Chondrocyte (in vitro differentiated cells): ENCODE results near the gene AGRP. TPM values are rescaled to one million over a fixed set of nuclear protein-coding genes. Genes with fewer than 3 reads are reported as not detected.
A peak's percentile ranks its signal among the peaks of the same experiment; 100 is the strongest.
"Not testable (repeated sequence)": the region's sequence is repeated elsewhere in the genome, so short reads cannot be mapped to it uniquely, and the experiment has no call there.

Source experiments
- DNase-seq: peaks from one replicate; pipeline ENCODE4 v3.0.0; 2021; ENCODE audit warnings: mixed read lengths, low spot score
- H3K27ac Mint-ChIP-seq: one replicate; pipeline ENCODE4 v1.8.0; 2021; ENCODE audit warnings: mild to moderate bottlenecking, moderate library complexity, mixed read lengths; ENCODE audit not compliant: unreplicated experiment
- H3K27me3 Mint-ChIP-seq: 2 replicates; pipeline ENCODE4 v1.8.0; 2021; ENCODE audit warnings: low read depth, mixed read lengths
- H3K36me3 Mint-ChIP-seq: 2 replicates; pipeline ENCODE4 v1.8.0; 2021; ENCODE audit warnings: low read depth, mixed read lengths
- H3K4me1 Mint-ChIP-seq: 2 replicates; pipeline ENCODE4 v1.8.0; 2021; ENCODE audit warnings: low read depth, mild to moderate bottlenecking, mixed read lengths
- H3K4me3 Mint-ChIP-seq: one replicate; pipeline ENCODE4 v1.8.0; 2021; ENCODE audit warnings: mild to moderate bottlenecking, moderate library complexity, mixed read lengths; ENCODE audit not compliant: unreplicated experiment
- H3K9me3 Mint-ChIP-seq: 2 replicates; pipeline ENCODE4 v1.8.0; 2021; ENCODE audit warnings: low read depth, mixed read lengths
- CTCF ChIP-seq: fragments of 200-600 bp; sonication (generic); IDR thresholded peaks from 2 replicates; pipeline ENCODE4 v1.5.0; 2021; ENCODE audit warnings: antibody characterized with exemption, mild to moderate bottlenecking, moderate library complexity
- total RNA-seq: library from RNA; stranded (reverse); gene quantifications from 3 replicates; pipeline ENCODE4 v1.2.1, GENCODE V29; 2021

Gene AGRP
- total RNA-seq, 1 donor from 2014 or later = not detected

GRCh38 chr16:67489401-67490083 is 6.2 kb upstream of the AGRP start:
- DNase-seq = no peak
- H3K27ac Mint-ChIP-seq = no peak overlapping the region
- H3K4me1 Mint-ChIP-seq = no peaks in the 10 kb centered on the region
- TF ChIP-seq CTCF = no peak
- no peak overlapping the region for H3K4me3 Mint-ChIP-seq
- no peaks in the 10 kb centered on the region for H3K27me3 Mint-ChIP-seq
- peaks cover 2% of the 10 kb centered on the region for H3K36me3 Mint-ChIP-seq
- H3K9me3 Mint-ChIP-seq = no peaks in the 10 kb centered on the region

GRCh38 chr16:67487561-67487960 is 4.2 kb upstream of the AGRP start:
- not testable (repeated sequence) for H3K27ac Mint-ChIP-seq, DNase-seq, H3K36me3 Mint-ChIP-seq, H3K4me3 Mint-ChIP-seq, H3K9me3 Mint-ChIP-seq, H3K27me3 Mint-ChIP-seq, H3K4me1 Mint-ChIP-seq

GRCh38 chr16:67486805-67487204 is 3.5 kb upstream of the AGRP start:
- H3K27ac Mint-ChIP-seq = no peak overlapping the region
- H3K4me1 Mint-ChIP-seq = peaks cover 10% of the 10 kb centered on the region
- no peaks in the 10 kb centered on the region for H3K9me3 Mint-ChIP-seq
- TF ChIP-seq CTCF = no peak
- no peak overlapping the region for H3K4me3 Mint-ChIP-seq
- peaks cover 3% of the 10 kb centered on the region for H3K36me3 Mint-ChIP-seq
- no peaks in the 10 kb centered on the region for H3K27me3 Mint-ChIP-seq
- DNase-seq = no peak

- no peak overlapping the region for H3K4me3 Mint-ChIP-seq
- peaks cover 3% of the 10 kb centered on the region for H3K36me3 Mint-ChIP-seq
- peaks cover 24% of the 10 kb centered on the region for H3K4me1 Mint-ChIP-seq
- no peak for DNase-seq
- no peaks in the 10 kb centered on the region for H3K27me3 Mint-ChIP-seq
- no peak for TF ChIP-seq CTCF
- H3K27ac Mint-ChIP-seq = no peak overlapping the region
- no peaks in the 10 kb centered on the region for H3K9me3 Mint-ChIP-seq
Observed at GRCh38 chr16:67483731-67484525, 581 bp upstream of the AGRP start.

GRCh38 chr16:67482233-67482924 is 968 bp downstream of the AGRP start:
- Mint-ChIP-seq H3K36me3 (peaks cover 4% of the 10 kb centered on the region), H3K27me3 (no peaks in the 10 kb centered on the region), H3K27ac (no peak overlapping the region), H3K9me3 (no peaks in the 10 kb centered on the region), H3K4me1 (peaks cover 34% of the 10 kb centered on the region), H3K4me3 (peak overlapping the region; percentile 100)
- no peak for DNase-seq
- TF ChIP-seq CTCF = no peak
